IMR-90 (cell line): Measurements from ENCODE around the gene TMEM117. TPM values are rescaled to one million over a fixed set of nuclear protein-coding genes. Genes with fewer than 3 reads are reported as not detected.

ENCODE experiments used
- ATAC-seq: fragments of 200-7000 bp; cut with Tn5 transposase; 2 replicates; pipeline ENCODE4 v1.9.1; 2020; ENCODE audit warnings: low read depth, mild to moderate bottlenecking, moderate library complexity
- BruUV-seq: library from RNA; stranded (reverse); fragments of 400-500 nt; replicated peaks from 2 replicates; lab custom pipeline; 2021; lab: Mats Ljungman, UMichigan
- CTCF ChIA-PET: fragments of 300-600 bp; formaldehyde crosslinking; extraction: SDS; loops from one replicate; lab custom pipeline; 2021; ENCODE audit warnings: antibody characterized with exemption; lab: Yijun Ruan, JAX
- POLR2A ChIA-PET: fragments of 300-600 bp; sonication (Branson Sonifier 250); formaldehyde crosslinking; loops from one replicate; lab custom pipeline; 2022; ENCODE audit warnings: antibody characterized with exemption; ENCODE audit not compliant: unreplicated experiment; lab: Charles Lee
- DNase-seq: peaks from one replicate; pipeline ENCODE4 v3.0.0; 2013
- H2AFZ ChIP-seq: replicated peaks from 2 replicates; pipeline ENCODE3; 2013; ENCODE audit warnings: low read length, mild to moderate bottlenecking; ENCODE audit not compliant: poor library complexity
- H2AK5ac ChIP-seq: 2 replicates; pipeline ENCODE4 v1.6.1; 2013; ENCODE audit warnings: low read depth, low read length, inconsistent platforms
- H2AK9ac ChIP-seq: replicated peaks from 2 replicates; pipeline ENCODE3; 2013; ENCODE audit warnings: mild to moderate bottlenecking, low read depth, low read length, moderate library complexity; ENCODE audit not compliant: poor library complexity
- H2BK120ac ChIP-seq: 2 replicates; pipeline ENCODE4 v1.6.1; 2013; ENCODE audit warnings: low read depth, low read length, inconsistent platforms
- H2BK15ac ChIP-seq: 3 replicates; pipeline ENCODE4 v1.6.1; 2013; ENCODE audit warnings: low read depth, low read length, inconsistent platforms
- H2BK20ac ChIP-seq: 2 replicates; pipeline ENCODE4 v1.6.1; 2013; ENCODE audit warnings: low read depth, mild to moderate bottlenecking, inconsistent platforms, low read length, moderate library complexity
- H2BK5ac ChIP-seq: 2 replicates; pipeline ENCODE4 v1.6.1; 2013; ENCODE audit warnings: mild to moderate bottlenecking, low read depth, low read length, inconsistent platforms; ENCODE audit not compliant: poor library complexity, severe bottlenecking
- H3K14ac ChIP-seq: replicated peaks from 2 replicates; pipeline ENCODE4 v1.6.1; 2013; ENCODE audit warnings: low read depth, low read length, inconsistent platforms
- H3K18ac ChIP-seq: 2 replicates; pipeline ENCODE4 v1.6.1; 2013; ENCODE audit warnings: low read depth, low read length, control low read depth
- H3K23ac ChIP-seq: 2 replicates; pipeline ENCODE4 v1.6.1; 2013; ENCODE audit warnings: low read depth, low read length, inconsistent platforms
- H3K27ac ChIP-seq: 2 replicates; pipeline ENCODE4 v1.5.1; 2013; ENCODE audit warnings: mild to moderate bottlenecking, control low read depth, low read length; ENCODE audit not compliant: insufficient read depth
- H3K27me3 ChIP-seq: 2 replicates; pipeline ENCODE4 v1.6.1; 2013; ENCODE audit warnings: low read length; ENCODE audit not compliant: control insufficient read depth, insufficient read depth
- H3K36me3 ChIP-seq: 2 replicates; pipeline ENCODE4 v1.6.1; 2013; ENCODE audit warnings: low read length, mixed read lengths; ENCODE audit not compliant: control insufficient read depth, insufficient read depth
- H3K4ac ChIP-seq: 2 replicates; pipeline ENCODE4 v1.6.1; 2013; ENCODE audit warnings: low read depth, low read length, inconsistent platforms
- H3K4me1 ChIP-seq: 2 replicates; pipeline ENCODE4 v1.6.1; 2013; ENCODE audit warnings: low read length, mixed read lengths; ENCODE audit not compliant: control insufficient read depth, insufficient read depth
- H3K4me2 ChIP-seq: 2 replicates; pipeline ENCODE4 v1.6.1; 2013; ENCODE audit warnings: low read depth, mild to moderate bottlenecking, control low read depth, low read length, moderate library complexity
- H3K4me3 ChIP-seq: 2 replicates; pipeline ENCODE4 v1.5.1; 2013; ENCODE audit warnings: low read depth, mild to moderate bottlenecking, control low read depth, low read length, moderate library complexity; ENCODE audit not compliant: insufficient read depth
- H3K56ac ChIP-seq: 2 replicates; pipeline ENCODE4 v1.6.1; 2013; ENCODE audit warnings: low read length, inconsistent platforms; ENCODE audit not compliant: insufficient read depth; ENCODE audit errors: extremely low read depth
- H3K79me1 ChIP-seq, 2 experiments: 2 replicates each; pipeline ENCODE4 v1.6.1; 2013; ENCODE audit warnings: low read length in 2 of 2, inconsistent platforms in 1 of 2, low read depth in 1 of 2
- H3K9ac ChIP-seq: 2 replicates; pipeline ENCODE4 v1.6.1; 2013; ENCODE audit warnings: low read depth, low read length, control low read depth
- H3K9me1 ChIP-seq: 2 replicates; pipeline ENCODE4 v1.6.1; 2013; ENCODE audit warnings: low read length, inconsistent platforms; ENCODE audit not compliant: insufficient read depth
- H3K9me3 ChIP-seq: 2 replicates; pipeline ENCODE4 v1.6.1; 2013; ENCODE audit warnings: low read length; ENCODE audit not compliant: control insufficient read depth, insufficient read depth
- H4K20me1 ChIP-seq: 2 replicates; pipeline ENCODE4 v1.6.1; 2013; ENCODE audit warnings: low read length, inconsistent platforms; ENCODE audit not compliant: insufficient read depth
- H4K5ac ChIP-seq: 2 replicates; pipeline ENCODE4 v1.6.1; 2013; ENCODE audit warnings: mild to moderate bottlenecking, low read depth, low read length, control low read depth
- H4K8ac ChIP-seq, 2 experiments: 2 replicates each; pipeline ENCODE4 v1.6.1; 2013; ENCODE audit warnings: low read depth in 2 of 2, low read length in 2 of 2, control low read depth in 1 of 2, inconsistent platforms in 1 of 2
- H4K91ac ChIP-seq: 2 replicates; pipeline ENCODE4 v1.6.1; 2013; ENCODE audit warnings: low read depth, low read length, inconsistent platforms; ENCODE audit not compliant: insufficient read depth
- BHLHE40 ChIP-seq: fragments of 150-350 bp; IDR thresholded peaks from 2 replicates; pipeline ENCODE4 v1.6.1; 2016; ENCODE audit warnings: mild to moderate bottlenecking, low read depth, low read length
- CEBPB ChIP-seq: IDR thresholded peaks from 2 replicates; pipeline ENCODE4 v1.6.1; 2012; ENCODE audit warnings: low read depth, low read length, improper control_type of control experiment
- CHD1 ChIP-seq: IDR thresholded peaks from 2 replicates; pipeline ENCODE4 v1.6.1; 2012; ENCODE audit warnings: low read depth, low read length, improper control_type of control experiment
- CTCF ChIP-seq: conservative IDR thresholded peaks from 2 replicates; pipeline ENCODE4 v1.5.1; 2012; ENCODE audit warnings: mild to moderate bottlenecking, low read depth, low read length, improper control_type of control experiment
- FOS ChIP-seq: fragments of 150-350 bp; IDR thresholded peaks from 2 replicates; pipeline ENCODE4 v1.6.1; 2016; ENCODE audit warnings: low read depth, low read length
- MAFK ChIP-seq: IDR thresholded peaks from 2 replicates; pipeline ENCODE4 v1.6.1; 2012; ENCODE audit warnings: low read depth, low read length, improper control_type of control experiment
- MAZ ChIP-seq: IDR thresholded peaks from 2 replicates; pipeline ENCODE4 v1.6.1; 2012; ENCODE audit warnings: low read depth, mild to moderate bottlenecking, low read length, improper control_type of control experiment, moderate library complexity, borderline replicate concordance
- NFE2L2 ChIP-seq: fragments of 150-350 bp; IDR thresholded peaks from 2 replicates; pipeline ENCODE4 v1.6.1; 2016; ENCODE audit warnings: low read depth, mild to moderate bottlenecking, low read length
- POLR2A ChIP-seq: IDR thresholded peaks from 2 replicates; pipeline ENCODE4 v1.6.1; 2012; ENCODE audit warnings: mild to moderate bottlenecking, low read depth, low read length
- RAD21 ChIP-seq: IDR thresholded peaks from 2 replicates; pipeline ENCODE4 v1.6.1; 2012; ENCODE audit warnings: low read length, improper control_type of control experiment
- RCOR1 ChIP-seq: IDR thresholded peaks from 2 replicates; pipeline ENCODE4 v1.6.1; 2012; ENCODE audit warnings: mild to moderate bottlenecking, low read length, improper control_type of control experiment; ENCODE audit not compliant: insufficient replicate concordance
- RFX5 ChIP-seq: IDR thresholded peaks from 2 replicates; pipeline ENCODE4 v1.8.0; 2012; ENCODE audit warnings: low read depth, mild to moderate bottlenecking, low read length, moderate library complexity
- SMC3 ChIP-seq: fragments of 150-350 bp; IDR thresholded peaks from 2 replicates; pipeline ENCODE4 v1.6.1; 2016; ENCODE audit warnings: low read depth, mild to moderate bottlenecking, antibody characterized with exemption, low read length, moderate library complexity
- WGBS, 2 experiments: methylation state at CpG; one replicate each; pipeline versions ENCODE4 v1.1.5 to v1.1.7; 2013; ENCODE audit warnings: missing lambda C conversion rate in 2 of 2; ENCODE audit not compliant: insufficient read length in 1 of 2; ENCODE audit errors: extremely low coverage in 2 of 2; 5-methylcytosine and 5-hydroxymethylcytosine counted together
- dilution Hi-C: fragments of 300-500 bp; cut with HindIII; formaldehyde crosslinking; loops from one replicate; pipeline ENCODE4 v1.14.3; 2018; ENCODE audit warnings: low sequenced_read_pairs; ENCODE audit not compliant: unreplicated experiment
- in situ Hi-C: fragments of 300-500 bp; cut with MboI; formaldehyde crosslinking; loops from 3 replicates; pipeline ENCODE4 v1.14.3; 2019; ENCODE audit warnings: low sequenced_read_pairs, inconsistent platforms, mixed read lengths
- intact Hi-C: fragments of 100-400 bp; cut with micrococcal nuclease; formaldehyde crosslinking; loops from 2 replicates; pipeline ENCODE4 v1.10.0; 2022
- polyA plus RNA-seq, 3 experiments: library from polyadenylated mRNA; depleted of rRNA; stranded (reverse); fragments of >200 nt; gene quantifications; 2 replicates each; pipeline ENCODE4 v1.2.3, GENCODE V29; 2012; ENCODE audit warnings: low replicate concordance in 1 of 3
- total RNA-seq: library from RNA; depleted of rRNA; stranded (reverse); fragments of >200 nt; gene quantifications from 2 replicates; pipeline ENCODE4 v1.2.3, GENCODE V29; 2012
- TF ChIP-seq, protein P1 (sequence below): fragments of 150-350 bp; IDR thresholded peaks from 2 replicates; pipeline ENCODE4 v1.6.1; 2017; ENCODE audit warnings: mild to moderate bottlenecking, antibody characterized with exemption, low read length, low read depth
- TF ChIP-seq, protein P2 (sequence below): fragments of 150-350 bp; IDR thresholded peaks from 2 replicates; pipeline ENCODE4 v1.6.1; 2016; ENCODE audit warnings: low read depth, mild to moderate bottlenecking, low read length, moderate library complexity, borderline replicate concordance

Gene TMEM117
- total and polyA plus RNA-seq, 2 of the 4 experiments (the other 2 are of a cell fraction), result 8.7 to 21.0 TPM

GRCh38 chr12:44157359-44157758 is 321.5 kb downstream of the TMEM117 start:
- no peaks in the 10 kb centered on the region for H3K36me3 ChIP-seq
- DNase-seq (no peak), ATAC-seq (no peak)
- H3K27me3 ChIP-seq, result no peaks in the 10 kb centered on the region
- H3K14ac ChIP-seq, result no peak overlapping the region
- TF ChIP-seq SMC3, result no peak
- no peak for TF ChIP-seq MAZ
- TF ChIP-seq FOS, result no peak
- no peak for TF ChIP-seq POLR2A
- no peak for TF ChIP-seq MAFK
- TF ChIP-seq CTCF, result no peak
- no peak for TF ChIP-seq CHD1
- TF ChIP-seq CEBPB, result no peak
- no peak for TF ChIP-seq NFE2L2
- TF ChIP-seq RAD21, result no peak
- TF ChIP-seq RCOR1, result no peak
- TF ChIP-seq, protein P1, sequence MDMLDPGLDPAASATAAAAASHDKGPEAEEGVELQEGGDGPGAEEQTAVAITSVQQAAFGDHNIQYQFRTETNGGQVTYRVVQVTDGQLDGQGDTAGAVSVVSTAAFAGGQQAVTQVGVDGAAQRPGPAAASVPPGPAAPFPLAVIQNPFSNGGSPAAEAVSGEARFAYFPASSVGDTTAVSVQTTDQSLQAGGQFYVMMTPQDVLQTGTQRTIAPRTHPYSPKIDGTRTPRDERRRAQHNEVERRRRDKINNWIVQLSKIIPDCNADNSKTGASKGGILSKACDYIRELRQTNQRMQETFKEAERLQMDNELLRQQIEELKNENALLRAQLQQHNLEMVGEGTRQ, result no peak
- TF ChIP-seq, protein P2, sequence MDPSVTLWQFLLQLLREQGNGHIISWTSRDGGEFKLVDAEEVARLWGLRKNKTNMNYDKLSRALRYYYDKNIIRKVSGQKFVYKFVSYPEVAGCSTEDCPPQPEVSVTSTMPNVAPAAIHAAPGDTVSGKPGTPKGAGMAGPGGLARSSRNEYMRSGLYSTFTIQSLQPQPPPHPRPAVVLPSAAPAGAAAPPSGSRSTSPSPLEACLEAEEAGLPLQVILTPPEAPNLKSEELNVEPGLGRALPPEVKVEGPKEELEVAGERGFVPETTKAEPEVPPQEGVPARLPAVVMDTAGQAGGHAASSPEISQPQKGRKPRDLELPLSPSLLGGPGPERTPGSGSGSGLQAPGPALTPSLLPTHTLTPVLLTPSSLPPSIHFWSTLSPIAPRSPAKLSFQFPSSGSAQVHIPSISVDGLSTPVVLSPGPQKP, result no peak
- no peak for TF ChIP-seq BHLHE40
- TF ChIP-seq RFX5, result no peak
- ChIA-PET CTCF (no interaction called here), POLR2A (no interaction called here)
- no peak overlapping the region for H3K4ac ChIP-seq
- H2AK9ac ChIP-seq, result no peak overlapping the region
- in situ Hi-C loops, result no loop called here
- no peak overlapping the region for H2BK120ac ChIP-seq
- no peak overlapping the region for H4K91ac ChIP-seq
- no peak overlapping the region for H2AFZ ChIP-seq
- H2BK5ac ChIP-seq, result no peak overlapping the region
- H3K18ac ChIP-seq, result no peak overlapping the region
- dilution Hi-C loops, result no loop called here
- H3K9me3 ChIP-seq, result no peaks in the 10 kb centered on the region
- intact Hi-C loops, result no loop called here
- H2AK5ac ChIP-seq, result no peak overlapping the region
- no peaks in the 10 kb centered on the region; the same call in 1 of the 2 replicates for H3K9me1 ChIP-seq
- H3K9ac ChIP-seq, result no peak overlapping the region
- no peaks in the 10 kb centered on the region for H3K4me1 ChIP-seq
- H4K8ac ChIP-seq, result no peak overlapping the region
- H3K23ac ChIP-seq, result no peak overlapping the region
- no peak overlapping the region for H2BK20ac ChIP-seq
- no peak overlapping the region for H3K4me2 ChIP-seq
- no peak overlapping the region for H4K5ac ChIP-seq
- H3K4me3 ChIP-seq, result no peak overlapping the region
- H2BK15ac ChIP-seq, result no peak overlapping the region
- no peak overlapping the region for H3K56ac ChIP-seq
- no TSS peak for BruUV-seq
- no peaks in the 10 kb centered on the region for H3K79me1 ChIP-seq
- H3K27ac ChIP-seq, result no peak overlapping the region
- no peaks in the 10 kb centered on the region for H4K20me1 ChIP-seq
- no CpG with 5 or more reads among the region's 2 CpGs for WGBS, 2 experiments
